HG02884 (cell line): ENCODE results near the gene ATN1.
A peak's percentile ranks its signal among the peaks of the same experiment; 100 is the strongest.

Experiments
- ATAC-seq: cut with Tn5 transposase; IDR thresholded peaks from one replicate; pipeline ENCODE4 v1.9.1; 2021; ENCODE audit warnings: mild to moderate bottlenecking, moderate library complexity; ENCODE audit not compliant: unreplicated experiment

ATN1 gene

GRCh38 chr12:6925239-6925539, 2.6 kb upstream of the ATN1 start:
- ATAC-seq: no peak

GRCh38 chr12:6925540-6926279, 2.0 kb upstream of the ATN1 start:
- no peak for ATAC-seq

- no peak for ATAC-seq
Measured at GRCh38 chr12:6928022-6928702, 403 bp downstream of the ATN1 start.

- ATAC-seq: no peak
Measured at GRCh38 chr12:6928703-6929407, 1.1 kb downstream of the ATN1 start.

- ATAC-seq: no peak
Measured at GRCh38 chr12:6929466-6930452, 2.0 kb downstream of the ATN1 start.

GRCh38 chr12:6932766-6933165, 5.0 kb downstream of the ATN1 start:
- ATAC-seq: no peak

GRCh38 chr12:6934110-6934509, 6.4 kb downstream of the ATN1 start:
- ATAC-seq: no peak

- ATAC-seq: no peak
Measured at GRCh38 chr12:6935371-6936193, 7.8 kb downstream of the ATN1 start.

GRCh38 chr12:6936194-6936635, 8.5 kb downstream of the ATN1 start:
- ATAC-seq: no peak

GRCh38 chr12:6936636-6937480, 9.1 kb downstream of the ATN1 start:
- no peak for ATAC-seq

GRCh38 chr12:6937481-6938352, 10.0 kb downstream of the ATN1 start:
- peak; percentile 89 for ATAC-seq

- ATAC-seq: no peak
Measured at GRCh38 chr12:6938353-6939190, 10.8 kb downstream of the ATN1 start.

GRCh38 chr12:6939191-6939540, 11.4 kb downstream of the ATN1 start:
- ATAC-seq: no peak

GRCh38 chr12:6941267-6941666, 13.5 kb downstream of the ATN1 start:
- ATAC-seq: no peak

- ATAC-seq: no peak
Measured at GRCh38 chr12:6941782-6942181, 14.0 kb downstream of the ATN1 start.

- no peak for ATAC-seq
Measured at GRCh38 chr12:6942331-6942665, 14.5 kb downstream of the ATN1 start.

- ATAC-seq: peak; percentile 32
Measured at GRCh38 chr12:6943389-6943721, 15.6 kb downstream of the ATN1 start.
